ENCODE data around the gene ZNF334. TPM values are rescaled to one million over a fixed set of nuclear protein-coding genes. Genes with fewer than 3 reads are reported as not detected.

Gene ZNF334
- total RNA-seq, 1 experiment from 2014 or later, result not detected

GRCh38 chr20:46507760-46508407 lies 5.5 kb downstream of the ZNF334 start:
- DNase-seq (ENCODE audit: unreplicated experiment), result no peak
- BruUV-seq (replicated peaks), result no TSS peak
- no peaks in the 10 kb centered on the region for H3K4me1 Mint-ChIP-seq (ENCODE audit: insufficient read depth, unreplicated experiment)
- H3K4me3 Mint-ChIP-seq (ENCODE audit: unreplicated experiment), result no peak overlapping the region
- TF ChIP-seq CTCF (IDR thresholded peaks at IDR 0.05; ENCODE audit: unreplicated experiment), result no peak
- H3K27ac Mint-ChIP-seq (ENCODE audit: low read depth, unreplicated experiment), result no peak overlapping the region
- ChIA-PET POLR2A (no interaction called here), CTCF (no interaction called here)
- H3K9me3 Mint-ChIP-seq (ENCODE audit: unreplicated experiment), result peaks cover 16% of the 10 kb centered on the region
- intact Hi-C loops (cut with micrococcal nuclease), result no loop called here
- H3K36me3 Mint-ChIP-seq (ENCODE audit: insufficient read depth, unreplicated experiment), result no peaks in the 10 kb centered on the region
- H3K27me3 Mint-ChIP-seq (ENCODE audit: insufficient read depth, unreplicated experiment), result peaks cover 94% of the 10 kb centered on the region

- Mint-ChIP-seq H3K4me3 (ENCODE audit: unreplicated experiment) (no peak overlapping the region), H3K4me1 (ENCODE audit: insufficient read depth, unreplicated experiment) (no peaks in the 10 kb centered on the region), H3K9me3 (ENCODE audit: unreplicated experiment) (peaks cover 30% of the 10 kb centered on the region), H3K27me3 (ENCODE audit: insufficient read depth, unreplicated experiment) (peaks cover 78% of the 10 kb centered on the region), H3K27ac (ENCODE audit: low read depth, unreplicated experiment) (no peak overlapping the region), H3K36me3 (ENCODE audit: insufficient read depth, unreplicated experiment) (no peaks in the 10 kb centered on the region)
- ChIA-PET POLR2A (interaction anchor here (1.0 kb wide), 1 partner anchor 77 kb away, joined by 3 read pairs; no protein-coding TSS in a partner anchor), CTCF (interaction anchor here (0.6 to 1.2 kb wide), 3 partner anchors 15 to 181 kb away, joined by 3 read pairs; no protein-coding TSS in a partner anchor)
- no TSS peak for BruUV-seq (replicated peaks)
- intact Hi-C loops (cut with micrococcal nuclease), result no loop called here
- no peak for DNase-seq (ENCODE audit: unreplicated experiment)
- TF ChIP-seq CTCF (IDR thresholded peaks at IDR 0.05; ENCODE audit: unreplicated experiment), result no peak
Measured at GRCh38 chr20:46505506-46505905, 7.9 kb downstream of the ZNF334 start.

- Mint-ChIP-seq H3K27ac (ENCODE audit: low read depth, unreplicated experiment) (no peak overlapping the region), H3K4me1 (ENCODE audit: insufficient read depth, unreplicated experiment) (no peaks in the 10 kb centered on the region), H3K36me3 (ENCODE audit: insufficient read depth, unreplicated experiment) (no peaks in the 10 kb centered on the region), H3K27me3 (ENCODE audit: insufficient read depth, unreplicated experiment) (peaks cover 57% of the 10 kb centered on the region), H3K4me3 (ENCODE audit: unreplicated experiment) (no peak overlapping the region), H3K9me3 (ENCODE audit: unreplicated experiment) (peaks cover 23% of the 10 kb centered on the region)
- intact Hi-C loops (cut with micrococcal nuclease), result no loop called here
- TF ChIP-seq CTCF (IDR thresholded peaks at IDR 0.05; ENCODE audit: unreplicated experiment), result no peak
- DNase-seq (ENCODE audit: unreplicated experiment), result no peak
- BruUV-seq (replicated peaks), result no TSS peak
- ChIA-PET POLR2A (no interaction called here), CTCF (no interaction called here)
Measured at GRCh38 chr20:46501961-46502360, 11.4 kb downstream of the ZNF334 start.

- H3K27ac Mint-ChIP-seq (ENCODE audit: low read depth, unreplicated experiment), result no peak overlapping the region
- TF ChIP-seq CTCF (IDR thresholded peaks at IDR 0.05; ENCODE audit: unreplicated experiment), result no peak
Measured at GRCh38 chr20:46501337-46501942, 11.9 kb downstream of the ZNF334 start.

More at GRCh38 chr20:46501337-46501942, 11.9 kb downstream of the ZNF334 start:
- no TSS peak for BruUV-seq (replicated peaks)
- CTCF ChIA-PET, result no interaction called here
- intact Hi-C loops (cut with micrococcal nuclease), result no loop called here
- H3K36me3 Mint-ChIP-seq (ENCODE audit: insufficient read depth, unreplicated experiment), result no peaks in the 10 kb centered on the region
- POLR2A ChIA-PET, result no interaction called here
- no peak overlapping the region for H3K4me3 Mint-ChIP-seq (ENCODE audit: unreplicated experiment)
- peaks cover 23% of the 10 kb centered on the region for H3K9me3 Mint-ChIP-seq (ENCODE audit: unreplicated experiment)
- H3K4me1 Mint-ChIP-seq (ENCODE audit: insufficient read depth, unreplicated experiment), result no peaks in the 10 kb centered on the region
- peaks cover 57% of the 10 kb centered on the region for H3K27me3 Mint-ChIP-seq (ENCODE audit: insufficient read depth, unreplicated experiment)
- DNase-seq (ENCODE audit: unreplicated experiment), result no peak
